GM23338 (cell line): ENCODE data around the gene CBY1. TPM values are rescaled to one million over a fixed set of nuclear protein-coding genes. Genes with fewer than 3 reads are reported as not detected.

Experiments
- ATAC-seq: fragments of 200-7000 bp; cut with Tn5 transposase; 3 replicates; pipeline ENCODE4 v1.9.1; 2020
- DNase-seq: peaks from one replicate; pipeline ENCODE4 v3.0.0-alpha.2; 2015; ENCODE audit warnings: low spot score
- H2AFZ ChIP-seq: fragments of 200-600 bp; sonication (generic); 2 replicates; pipeline ENCODE4 v1.8.0; 2016; ENCODE audit warnings: antibody characterized with exemption, mild to moderate bottlenecking, moderate library complexity
- H3F3A ChIP-seq: fragments of 200-600 bp; sonication (generic); replicated peaks from 2 replicates; pipeline ENCODE4 v1.8.0; 2017; ENCODE audit warnings: antibody characterized with exemption, mixed run types, low read depth
- H3K27ac ChIP-seq: fragments of 200-600 bp; sonication (generic); 2 replicates; pipeline ENCODE4 v1.6.1; 2016; ENCODE audit warnings: low read depth
- H3K27me3 ChIP-seq: fragments of 200-600 bp; sonication (generic); 2 replicates; pipeline ENCODE4 v1.8.0; 2016; ENCODE audit warnings: mild to moderate bottlenecking, mixed run types, moderate library complexity; ENCODE audit not compliant: insufficient read depth
- H3K36me3 ChIP-seq: fragments of 200-600 bp; sonication (generic); 2 replicates; pipeline ENCODE4 v1.8.0; 2016; ENCODE audit warnings: mild to moderate bottlenecking; ENCODE audit not compliant: insufficient read depth
- H3K4me1 ChIP-seq: fragments of 200-600 bp; sonication (generic); 2 replicates; pipeline ENCODE4 v1.8.0; 2016; ENCODE audit warnings: mild to moderate bottlenecking, moderate library complexity; ENCODE audit not compliant: insufficient read depth
- H3K4me2 ChIP-seq: fragments of 200-600 bp; sonication (generic); 2 replicates; pipeline ENCODE4 v1.7.1; 2017; ENCODE audit warnings: mixed run types
- H3K4me3 ChIP-seq: fragments of 200-600 bp; sonication (generic); 2 replicates; pipeline ENCODE4 v1.6.1; 2016; ENCODE audit warnings: mixed run types
- H3K79me2 ChIP-seq: fragments of 200-600 bp; sonication (generic); replicated peaks from 2 replicates; pipeline ENCODE4 v1.8.0; 2017; ENCODE audit warnings: mild to moderate bottlenecking; ENCODE audit not compliant: insufficient read depth
- H3K9me2 ChIP-seq: fragments of 200-600 bp; sonication (generic); 2 replicates; pipeline ENCODE4 v1.8.0; 2017; ENCODE audit not compliant: insufficient read depth
- H4K20me1 ChIP-seq: fragments of 200-600 bp; sonication (generic); replicated peaks from 2 replicates; pipeline ENCODE4 v1.8.0; 2017; ENCODE audit warnings: mild to moderate bottlenecking; ENCODE audit not compliant: insufficient read depth
- H3K27ac Mint-ChIP-seq: 2 replicates; pipeline ENCODE4 v1.8.0; 2020; ENCODE audit warnings: inconsistent platforms, mild to moderate bottlenecking, moderate library complexity, mixed read lengths
- H3K27me3 Mint-ChIP-seq: 3 replicates; pipeline ENCODE4 v1.8.0; 2022; ENCODE audit warnings: low read depth, mild to moderate bottlenecking, moderate library complexity, mixed read lengths, inconsistent platforms; ENCODE audit not compliant: insufficient read depth, poor library complexity
- H3K36me3 Mint-ChIP-seq: 3 replicates; pipeline ENCODE4 v1.8.0; 2021; ENCODE audit warnings: low read depth, mild to moderate bottlenecking, inconsistent platforms, moderate library complexity, mixed read lengths
- H3K4me1 Mint-ChIP-seq: 3 replicates; pipeline ENCODE4 v1.8.0; 2020; ENCODE audit warnings: mild to moderate bottlenecking, inconsistent platforms, mixed read lengths
- H3K4me3 Mint-ChIP-seq: 3 replicates; pipeline ENCODE4 v1.8.0; 2021; ENCODE audit warnings: moderate library complexity, mild to moderate bottlenecking, inconsistent platforms, mixed read lengths
- H3K9me3 Mint-ChIP-seq: 3 replicates; pipeline ENCODE4 v1.8.0; 2020; ENCODE audit warnings: moderate library complexity, mild to moderate bottlenecking, inconsistent platforms, mixed read lengths
- CREB1 ChIP-seq: fragments of 250-450 bp; sonication (Bioruptor Pico); IDR thresholded peaks from 2 replicates; pipeline ENCODE4 v1.5.0; 2020; ENCODE audit warnings: low read depth, mild to moderate bottlenecking, moderate library complexity
- ETS1 ChIP-seq: IDR thresholded peaks from 2 replicates; pipeline ENCODE4 v1.6.1; 2016; ENCODE audit warnings: antibody characterized with exemption
- NANOG ChIP-seq: IDR thresholded peaks from 2 replicates; pipeline ENCODE4 v1.6.1; 2016; ENCODE audit warnings: antibody characterized with exemption, borderline replicate concordance
- POLR2AphosphoS5 ChIP-seq: IDR thresholded peaks from 2 replicates; pipeline ENCODE4 v1.6.1; 2016; ENCODE audit warnings: antibody characterized with exemption, low read depth
- STAT1 ChIP-seq: IDR thresholded peaks from one replicate; pipeline ENCODE4 v1.6.1; 2016; ENCODE audit warnings: antibody characterized with exemption; ENCODE audit not compliant: unreplicated experiment
- ZNF114 ChIP-seq: fragments of 250-450 bp; sonication (Bioruptor Pico); IDR thresholded peaks from 2 replicates; pipeline ENCODE4 v1.5.0; 2020; ENCODE audit warnings: mild to moderate bottlenecking, moderate library complexity
- polyA plus RNA-seq: library from polyadenylated mRNA; unstranded; fragments of >200 nt; fragmentation: Nextera tagmentation; extraction: Ambion mirVana; gene quantifications from 2 replicates; pipeline ENCODE4 v1.2.1, GENCODE V29; 2016
- total RNA-seq: library from RNA; depleted of rRNA; stranded (reverse); fragments of >200 nt; shearing (Covaris generic); gene quantifications from 2 replicates; pipeline ENCODE4 v1.2.3, GENCODE V29; 2014
- TF ChIP-seq, protein P1 (sequence below): IDR thresholded peaks from one replicate; pipeline ENCODE4 v1.6.1; 2018; ENCODE audit warnings: antibody characterized with exemption; ENCODE audit not compliant: unreplicated experiment
- TF ChIP-seq, protein P2 (sequence below), 2 experiments: fragments of 200-600 bp in 1 of 2; sonication (generic) in 1 of 2; conservative IDR thresholded peaks; 2 replicates each; pipeline versions ENCODE4 v1.5.1 to v1.6.1; 2016 to 2017; ENCODE audit warnings: antibody characterized with exemption in 2 of 2, low read depth in 2 of 2, mild to moderate bottlenecking in 2 of 2, moderate library complexity in 1 of 2

The CBY1 gene
- total and polyA plus RNA-seq, 2 experiments from 2014 or later, result 12.8 to 36.4 TPM

GRCh38 chr22:38649841-38650522, 6.5 kb upstream of the CBY1 start (continued):
- TF ChIP-seq, protein P1, sequence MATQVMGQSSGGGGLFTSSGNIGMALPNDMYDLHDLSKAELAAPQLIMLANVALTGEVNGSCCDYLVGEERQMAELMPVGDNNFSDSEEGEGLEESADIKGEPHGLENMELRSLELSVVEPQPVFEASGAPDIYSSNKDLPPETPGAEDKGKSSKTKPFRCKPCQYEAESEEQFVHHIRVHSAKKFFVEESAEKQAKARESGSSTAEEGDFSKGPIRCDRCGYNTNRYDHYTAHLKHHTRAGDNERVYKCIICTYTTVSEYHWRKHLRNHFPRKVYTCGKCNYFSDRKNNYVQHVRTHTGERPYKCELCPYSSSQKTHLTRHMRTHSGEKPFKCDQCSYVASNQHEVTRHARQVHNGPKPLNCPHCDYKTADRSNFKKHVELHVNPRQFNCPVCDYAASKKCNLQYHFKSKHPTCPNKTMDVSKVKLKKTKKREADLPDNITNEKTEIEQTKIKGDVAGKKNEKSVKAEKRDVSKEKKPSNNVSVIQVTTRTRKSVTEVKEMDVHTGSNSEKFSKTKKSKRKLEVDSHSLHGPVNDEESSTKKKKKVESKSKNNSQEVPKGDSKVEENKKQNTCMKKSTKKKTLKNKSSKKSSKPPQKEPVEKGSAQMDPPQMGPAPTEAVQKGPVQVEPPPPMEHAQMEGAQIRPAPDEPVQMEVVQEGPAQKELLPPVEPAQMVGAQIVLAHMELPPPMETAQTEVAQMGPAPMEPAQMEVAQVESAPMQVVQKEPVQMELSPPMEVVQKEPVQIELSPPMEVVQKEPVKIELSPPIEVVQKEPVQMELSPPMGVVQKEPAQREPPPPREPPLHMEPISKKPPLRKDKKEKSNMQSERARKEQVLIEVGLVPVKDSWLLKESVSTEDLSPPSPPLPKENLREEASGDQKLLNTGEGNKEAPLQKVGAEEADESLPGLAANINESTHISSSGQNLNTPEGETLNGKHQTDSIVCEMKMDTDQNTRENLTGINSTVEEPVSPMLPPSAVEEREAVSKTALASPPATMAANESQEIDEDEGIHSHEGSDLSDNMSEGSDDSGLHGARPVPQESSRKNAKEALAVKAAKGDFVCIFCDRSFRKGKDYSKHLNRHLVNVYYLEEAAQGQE, result no peak
- TF ChIP-seq POLR2AphosphoS5 (no peak), NANOG (no peak), STAT1 (no peak)
- TF ChIP-seq, protein P2, sequence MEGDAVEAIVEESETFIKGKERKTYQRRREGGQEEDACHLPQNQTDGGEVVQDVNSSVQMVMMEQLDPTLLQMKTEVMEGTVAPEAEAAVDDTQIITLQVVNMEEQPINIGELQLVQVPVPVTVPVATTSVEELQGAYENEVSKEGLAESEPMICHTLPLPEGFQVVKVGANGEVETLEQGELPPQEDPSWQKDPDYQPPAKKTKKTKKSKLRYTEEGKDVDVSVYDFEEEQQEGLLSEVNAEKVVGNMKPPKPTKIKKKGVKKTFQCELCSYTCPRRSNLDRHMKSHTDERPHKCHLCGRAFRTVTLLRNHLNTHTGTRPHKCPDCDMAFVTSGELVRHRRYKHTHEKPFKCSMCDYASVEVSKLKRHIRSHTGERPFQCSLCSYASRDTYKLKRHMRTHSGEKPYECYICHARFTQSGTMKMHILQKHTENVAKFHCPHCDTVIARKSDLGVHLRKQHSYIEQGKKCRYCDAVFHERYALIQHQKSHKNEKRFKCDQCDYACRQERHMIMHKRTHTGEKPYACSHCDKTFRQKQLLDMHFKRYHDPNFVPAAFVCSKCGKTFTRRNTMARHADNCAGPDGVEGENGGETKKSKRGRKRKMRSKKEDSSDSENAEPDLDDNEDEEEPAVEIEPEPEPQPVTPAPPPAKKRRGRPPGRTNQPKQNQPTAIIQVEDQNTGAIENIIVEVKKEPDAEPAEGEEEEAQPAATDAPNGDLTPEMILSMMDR (conservative IDR thresholded peaks at IDR 0.05; ENCODE audit: low read depth in 2 of 2), result no peak

- Mint-ChIP-seq H3K9me3 (peaks cover 8% of the 10 kb centered on the region; the same call in 2 of the 3 replicates), H3K27ac (no peak overlapping the region), H3K4me3 (no peak overlapping the region), H3K36me3 (peaks cover 27% of the 10 kb centered on the region), H3K4me1 (peaks cover 8% of the 10 kb centered on the region), H3K27me3 (peaks cover 5% of the 10 kb centered on the region)
- no peak for DNase-seq
- H3F3A ChIP-seq, result no peaks in the 10 kb centered on the region
- no peaks in the 10 kb centered on the region; the same call in 1 of the 2 replicates for H4K20me1 ChIP-seq
- peaks cover 5% of the 10 kb centered on the region for H3K4me1 ChIP-seq
- H3K9me2 ChIP-seq, result no peaks in the 10 kb centered on the region
- no peak overlapping the region for H2AFZ ChIP-seq
- H3K79me2 ChIP-seq, result 0 out of 2 replicates have a peak, but pooled peaks cover under 1% of the 10 kb centered on the region
- H3K4me3 ChIP-seq, result no peak overlapping the region
- ATAC-seq, result no peak
- H3K4me2 ChIP-seq, result no peak overlapping the region
- H3K27me3 ChIP-seq, result no peaks in the 10 kb centered on the region
- H3K36me3 ChIP-seq, result 0 out of 2 replicates have a peak, but pooled peaks cover 3% of the 10 kb centered on the region
- H3K27ac ChIP-seq, result no peak overlapping the region
- TF ChIP-seq CREB1 (CRISPR knock-in tag), result no peak
- TF ChIP-seq POLR2AphosphoS5, result no peak
- TF ChIP-seq, protein P2 (conservative IDR thresholded peaks at IDR 0.05; ENCODE audit: low read depth in 2 of 2), result no peak
- no peak for TF ChIP-seq ETS1
- no peak for TF ChIP-seq STAT1
- no peak for TF ChIP-seq ZNF114
Measured at GRCh38 chr22:38652859-38653258, 3.6 kb upstream of the CBY1 start.
